ENCODE results near the gene PDE9A.

- TF ChIP-seq CEBPB (IDR thresholded peaks at IDR 0.05) (no peak), CREB1 (IDR thresholded peaks at IDR 0.05; ENCODE audit: low read depth) (no peak), YY1 (IDR thresholded peaks at IDR 0.05; ENCODE audit: low read depth) (no peak), NFIC (IDR thresholded peaks at IDR 0.05) (peak; percentile 33), EP300 (IDR thresholded peaks at IDR 0.05; ENCODE audit: borderline replicate concordance) (peak; percentile 44; the same call in 1 of the 2 replicates), TAF1 (IDR thresholded peaks at IDR 0.05; ENCODE audit: low read depth) (no peak), TCF12 (IDR thresholded peaks at IDR 0.05; ENCODE audit: low read depth) (peak; percentile 48; the same call in 1 of the 2 replicates)
- TF ChIP-seq, protein P1, sequence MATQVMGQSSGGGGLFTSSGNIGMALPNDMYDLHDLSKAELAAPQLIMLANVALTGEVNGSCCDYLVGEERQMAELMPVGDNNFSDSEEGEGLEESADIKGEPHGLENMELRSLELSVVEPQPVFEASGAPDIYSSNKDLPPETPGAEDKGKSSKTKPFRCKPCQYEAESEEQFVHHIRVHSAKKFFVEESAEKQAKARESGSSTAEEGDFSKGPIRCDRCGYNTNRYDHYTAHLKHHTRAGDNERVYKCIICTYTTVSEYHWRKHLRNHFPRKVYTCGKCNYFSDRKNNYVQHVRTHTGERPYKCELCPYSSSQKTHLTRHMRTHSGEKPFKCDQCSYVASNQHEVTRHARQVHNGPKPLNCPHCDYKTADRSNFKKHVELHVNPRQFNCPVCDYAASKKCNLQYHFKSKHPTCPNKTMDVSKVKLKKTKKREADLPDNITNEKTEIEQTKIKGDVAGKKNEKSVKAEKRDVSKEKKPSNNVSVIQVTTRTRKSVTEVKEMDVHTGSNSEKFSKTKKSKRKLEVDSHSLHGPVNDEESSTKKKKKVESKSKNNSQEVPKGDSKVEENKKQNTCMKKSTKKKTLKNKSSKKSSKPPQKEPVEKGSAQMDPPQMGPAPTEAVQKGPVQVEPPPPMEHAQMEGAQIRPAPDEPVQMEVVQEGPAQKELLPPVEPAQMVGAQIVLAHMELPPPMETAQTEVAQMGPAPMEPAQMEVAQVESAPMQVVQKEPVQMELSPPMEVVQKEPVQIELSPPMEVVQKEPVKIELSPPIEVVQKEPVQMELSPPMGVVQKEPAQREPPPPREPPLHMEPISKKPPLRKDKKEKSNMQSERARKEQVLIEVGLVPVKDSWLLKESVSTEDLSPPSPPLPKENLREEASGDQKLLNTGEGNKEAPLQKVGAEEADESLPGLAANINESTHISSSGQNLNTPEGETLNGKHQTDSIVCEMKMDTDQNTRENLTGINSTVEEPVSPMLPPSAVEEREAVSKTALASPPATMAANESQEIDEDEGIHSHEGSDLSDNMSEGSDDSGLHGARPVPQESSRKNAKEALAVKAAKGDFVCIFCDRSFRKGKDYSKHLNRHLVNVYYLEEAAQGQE (IDR thresholded peaks at IDR 0.05; ENCODE audit: low read depth): no peak
- TF ChIP-seq, protein P2, sequence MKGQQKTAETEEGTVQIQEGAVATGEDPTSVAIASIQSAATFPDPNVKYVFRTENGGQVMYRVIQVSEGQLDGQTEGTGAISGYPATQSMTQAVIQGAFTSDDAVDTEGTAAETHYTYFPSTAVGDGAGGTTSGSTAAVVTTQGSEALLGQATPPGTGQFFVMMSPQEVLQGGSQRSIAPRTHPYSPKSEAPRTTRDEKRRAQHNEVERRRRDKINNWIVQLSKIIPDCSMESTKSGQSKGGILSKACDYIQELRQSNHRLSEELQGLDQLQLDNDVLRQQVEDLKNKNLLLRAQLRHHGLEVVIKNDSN (IDR thresholded peaks at IDR 0.05): no peak
- TF ChIP-seq, protein P3, sequence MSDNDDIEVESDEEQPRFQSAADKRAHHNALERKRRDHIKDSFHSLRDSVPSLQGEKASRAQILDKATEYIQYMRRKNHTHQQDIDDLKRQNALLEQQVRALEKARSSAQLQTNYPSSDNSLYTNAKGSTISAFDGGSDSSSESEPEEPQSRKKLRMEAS (IDR thresholded peaks at IDR 0.05): 0 out of 2 replicates have a peak, but pooled peaks have one; percentile 37
Measured at GRCh38 chr21:42733037-42733627, 79.7 kb downstream of the PDE9A start.

Data from Ishikawa (cell line).